Pons (tissue), 1 donor: ENCODE results near the gene ORAI1.
A peak's percentile ranks its signal among the peaks of the same experiment; 100 is the strongest.
"Not testable (repeated sequence)": the region's sequence is repeated elsewhere in the genome, so short reads cannot be mapped to it uniquely, and the experiment has no call there.

ENCODE experiments used
- DNase-seq: peaks from one replicate; pipeline ENCODE4 v3.0.0-alpha.2; 2016; ENCODE audit warnings: low spot score

The ORAI1 gene

GRCh38 chr12:121603581-121603980 lies 22.7 kb upstream of the ORAI1 start:
- DNase-seq = no peak

- DNase-seq = no peak
Measured at GRCh38 chr12:121608301-121608700, 18.0 kb upstream of the ORAI1 start.

- no peak for DNase-seq
Measured at GRCh38 chr12:121610239-121611149, 15.8 kb upstream of the ORAI1 start.

- no peak for DNase-seq
Measured at GRCh38 chr12:121611306-121611705, 15.0 kb upstream of the ORAI1 start.

GRCh38 chr12:121613462-121613861 lies 12.9 kb upstream of the ORAI1 start:
- no peak for DNase-seq

GRCh38 chr12:121614872-121615467 lies 11.4 kb upstream of the ORAI1 start:
- DNase-seq = no peak

- DNase-seq = no peak
Measured at GRCh38 chr12:121618659-121619233, 7.6 kb upstream of the ORAI1 start.

- no peak for DNase-seq
Measured at GRCh38 chr12:121620333-121620891, 5.9 kb upstream of the ORAI1 start.

- peak; percentile 45 for DNase-seq
Measured at GRCh38 chr12:121626853-121627640, 717 bp downstream of the ORAI1 start.

GRCh38 chr12:121628037-121628436 lies 1.7 kb downstream of the ORAI1 start:
- no peak for DNase-seq

GRCh38 chr12:121628536-121628935 lies 2.2 kb downstream of the ORAI1 start:
- no peak for DNase-seq

- no peak for DNase-seq
Measured at GRCh38 chr12:121630791-121631355, 4.5 kb downstream of the ORAI1 start.

GRCh38 chr12:121632069-121632970 lies 6.0 kb downstream of the ORAI1 start:
- no peak for DNase-seq

- not testable (repeated sequence) for DNase-seq
Measured at GRCh38 chr12:121633833-121634196, 7.5 kb downstream of the ORAI1 start.

GRCh38 chr12:121634836-121635235 lies 8.5 kb downstream of the ORAI1 start:
- no peak for DNase-seq

- no peak for DNase-seq
Measured at GRCh38 chr12:121637231-121637914, 11.0 kb downstream of the ORAI1 start.

- no peak for DNase-seq
Measured at GRCh38 chr12:121638298-121639202, 12.2 kb downstream of the ORAI1 start.

GRCh38 chr12:121641343-121641630 lies 15.0 kb downstream of the ORAI1 start:
- DNase-seq = no peak

- DNase-seq = no peak
Measured at GRCh38 chr12:121648458-121649028, 22.2 kb downstream of the ORAI1 start.
